K562 (cell line): Measurements from ENCODE around the gene TTL. TPM values are rescaled to one million over a fixed set of nuclear protein-coding genes. Genes with fewer than 3 reads are reported as not detected.

ENCODE experiments used
- ATAC-seq: fragments of 200-7000 bp; cut with Tn5 transposase; 3 replicates; pipeline ENCODE4 v1.9.1; 2020; ENCODE audit warnings: moderate library complexity
- BruUV-seq: library from RNA; stranded (reverse); fragments of 400-500 nt; replicated peaks from 2 replicates; lab custom pipeline; 2021; lab: Mats Ljungman, UMichigan
- CTCF ChIA-PET: fragments of 300-600 bp; formaldehyde crosslinking; extraction: SDS; loops from one replicate; lab custom pipeline; 2021; ENCODE audit warnings: low intra/inter-chr PET ratio; lab: Yijun Ruan, JAX
- POLR2A ChIA-PET: fragments of 300-600, 350-650 bp; sonication (Branson Sonifier 250); formaldehyde crosslinking; extraction: SDS; loops from one replicate; lab custom pipeline; 2021; ENCODE audit warnings: antibody characterized with exemption, inconsistent platforms; lab: Yijun Ruan, JAX
- DNase-seq, 4 experiments: peaks; one replicate each; pipeline versions ENCODE4 v3.0.0 to v3.0.0-alpha.2; 2011 to 2018; ENCODE audit warnings: low spot score in 3 of 4, mixed read lengths in 3 of 4; ENCODE audit errors: extremely low read depth in 1 of 4
- FAIRE-seq: peaks from 2 replicates; lab custom pipeline; 2011; peaks lifted over from hg19 to GRCh38; lab: Jason Lieb, UNC
- H2AFZ ChIP-seq: 2 replicates; pipeline ENCODE4 v1.6.0; 2011; ENCODE audit warnings: low read depth, low read length, control low read depth, inconsistent platforms
- H3K27ac ChIP-seq: fragments of 200-600 bp; 3 replicates; pipeline ENCODE4 v1.8.0; 2011; ENCODE audit warnings: low read depth, mild to moderate bottlenecking, control low read depth, inconsistent platforms, low read length, moderate library complexity, mixed read lengths; ENCODE audit errors: extremely low read depth
- H3K27me3 ChIP-seq, 2 experiments: fragments of 300-600 bp in 1 of 2; 2 replicates in 1 of 2; 3 replicates in 1 of 2; pipeline versions ENCODE4 v1.6.0 to v1.8.0; 2011; ENCODE audit warnings: inconsistent platforms in 2 of 2, low read length in 2 of 2, mild to moderate bottlenecking in 1 of 2, mixed read lengths in 1 of 2, moderate library complexity in 1 of 2; ENCODE audit not compliant: control insufficient read depth in 2 of 2, insufficient read depth in 2 of 2
- H3K36me3 ChIP-seq: fragments of 300-600 bp; 3 replicates; pipeline ENCODE4 v1.8.0; 2011; ENCODE audit warnings: mild to moderate bottlenecking, low read length, inconsistent platforms; ENCODE audit not compliant: control insufficient read depth, insufficient read depth
- H3K4me1 ChIP-seq, 2 experiments: fragments of 200-600 bp in 1 of 2; replicated peaks in 1 of 2; 2 replicates in 1 of 2; 3 replicates in 1 of 2; pipeline versions ENCODE4 v1.5.1 to v1.8.0; 2011; ENCODE audit warnings: inconsistent platforms in 2 of 2, low read length in 2 of 2, mild to moderate bottlenecking in 1 of 2, mixed read lengths in 1 of 2, moderate library complexity in 1 of 2; ENCODE audit not compliant: control insufficient read depth in 2 of 2, insufficient read depth in 2 of 2
- H3K4me2 ChIP-seq: 2 replicates; pipeline ENCODE4 v1.6.1; 2011; ENCODE audit warnings: low read length, control low read depth, inconsistent platforms, mixed read lengths; ENCODE audit not compliant: insufficient read depth
- H3K4me3 ChIP-seq: fragments of 200-600 bp; sonication (generic), shearing (Covaris generic); 2 replicates; pipeline ENCODE4 v1.5.1; 2016; ENCODE audit warnings: control low read depth, inconsistent platforms
- H3K79me2 ChIP-seq: fragments of 200-600 bp; 3 replicates; pipeline ENCODE4 v1.8.0; 2011; ENCODE audit warnings: low read length, inconsistent platforms; ENCODE audit not compliant: control insufficient read depth, insufficient read depth
- H3K9ac ChIP-seq, 2 experiments: 2 replicates each; pipeline versions ENCODE4 v1.6.0 to v1.6.1; 2011; ENCODE audit warnings: low read depth in 2 of 2, low read length in 2 of 2, control low read depth in 1 of 2, inconsistent platforms in 1 of 2, mild to moderate bottlenecking in 1 of 2, mixed read lengths in 1 of 2; ENCODE audit not compliant: insufficient read depth in 1 of 2
- H3K9me1 ChIP-seq: one replicate; pipeline ENCODE4 v1.6.0; 2011; ENCODE audit warnings: inconsistent platforms, mild to moderate bottlenecking, low read length, moderate library complexity; ENCODE audit not compliant: control insufficient read depth, insufficient read depth
- H3K9me3 ChIP-seq: replicated peaks from 2 replicates; pipeline ENCODE4 v1.5.1; 2011; ENCODE audit warnings: low read depth, low read length, inconsistent platforms; ENCODE audit not compliant: control insufficient read depth, insufficient read depth
- H4K20me1 ChIP-seq: replicated peaks from 2 replicates; pipeline ENCODE4 v1.6.1; 2011; ENCODE audit warnings: low read length, inconsistent platforms, mixed read lengths; ENCODE audit not compliant: control insufficient read depth, insufficient read depth
- ADNP ChIP-seq: fragments of 200-800 bp; sonication (Bioruptor generic); IDR thresholded peaks from 2 replicates; pipeline ENCODE4 v1.6.1; 2016; ENCODE audit warnings: missing genetic modification characterization, missing compliant biosample characterization
- ELK3 ChIP-seq: fragments of 450-650 bp; formaldehyde crosslinking; IDR thresholded peaks from 2 replicates; pipeline ENCODE4 v1.4.0; 2020; ENCODE audit warnings: mild to moderate bottlenecking
- MIER1 ChIP-seq: fragments of 450-650 bp; IDR thresholded peaks from 2 replicates; pipeline ENCODE4 v1.6.1; 2016; ENCODE audit warnings: antibody characterized with exemption, mild to moderate bottlenecking, low read depth
- SIRT6 ChIP-seq: IDR thresholded peaks from one replicate; pipeline ENCODE4 v1.6.1; 2012; ENCODE audit warnings: low read depth, mild to moderate bottlenecking, control low read depth, inconsistent platforms, low read length, moderate library complexity
- ZC3H4 ChIP-seq: sonication (generic); formaldehyde crosslinking; IDR thresholded peaks from 2 replicates; pipeline ENCODE4 v1.9.0; 2021; ENCODE audit warnings: missing genetic modification reagents, borderline replicate concordance
- WGBS: fragments of 100-300 bp; shearing (Covaris generic); methylation state at CpG from one replicate; pipeline ENCODE4 v1.1.6; 2016; ENCODE audit warnings: low coverage, mixed read lengths; ENCODE audit not compliant: insufficient coverage; ENCODE audit errors: missing lambda C conversion rate; 5-methylcytosine and 5-hydroxymethylcytosine counted together
- in situ Hi-C: fragments of 300-500 bp; cut with MboI; formaldehyde crosslinking; loops from 4 replicates; pipeline ENCODE4 v1.15.0; 2018; ENCODE audit warnings: inconsistent platforms, mixed read lengths
- intact Hi-C: fragments of 100-400 bp; cut with micrococcal nuclease; formaldehyde crosslinking; loops from 2 replicates; pipeline ENCODE4 v1.14.2; 2022
- polyA plus RNA-seq, 8 experiments: library from polyadenylated mRNA; depleted of rRNA in 4 of 8; stranded (reverse) in 5 of 8; unstranded in 3 of 8; fragments of >200 nt; fragmentation: Nextera tagmentation in 2 of 8; fragmentation: Illumina TruSeq in 1 of 8; extraction: Ambion mirVana in 2 of 8; extraction: Trizol in 1 of 8; gene quantifications; 2 replicates each; pipeline versions ENCODE4 v1.2.1 to v1.2.3, GENCODE V29; 2011 to 2014; ENCODE audit warnings: inconsistent platforms in 1 of 8, missing spikeins in 1 of 8
- total RNA-seq, 7 experiments: library from RNA; depleted of rRNA in 6 of 7; stranded (reverse); fragments of >200 nt in 6 of 7; fragmentation: Illumina TruSeq in 2 of 7; extraction: Trizol in 2 of 7; gene quantifications; 2 replicates each; pipeline versions ENCODE4 v1.2.1 to v1.2.3, GENCODE V29; 2011 to 2021; ENCODE audit warnings: low replicate concordance in 1 of 7

TTL gene
- total and polyA plus RNA-seq, 9 of the 15 experiments (the other 6 are each of a cell fraction or from before 2014, with no cell fraction given), result 9.4 to 54.4 (median 34.9) TPM

- CTCF ChIA-PET, result no interaction called here
- ATAC-seq (no peak), FAIRE-seq (no peak), DNase-seq (no peak)
- 89% methylated on average over 6 of the region's 6 CpGs for WGBS
- Histone ChIP-seq H4K20me1 (no peaks in the 10 kb centered on the region), H3K36me3 (peaks cover 51% of the 10 kb centered on the region), H2AFZ (no peak overlapping the region), H3K27me3 (no peaks in the 10 kb centered on the region), H3K79me2 (peaks cover 58% of the 10 kb centered on the region), H3K9me3 (no peaks in the 10 kb centered on the region), H3K9ac (no peak overlapping the region), H3K4me2 (no peak overlapping the region), H3K4me3 (no peak overlapping the region), H3K27ac (no peak overlapping the region), H3K9me1 (no peaks in the 10 kb centered on the region), H3K4me1 (peaks cover 5 to 26% of the 10 kb centered on the region in 2 experiments)
- POLR2A ChIA-PET, result interaction anchor here (0.8 kb wide), 2 partner anchors 94 to 280 kb away, joined by 3 to 4 read pairs; no protein-coding TSS in a partner anchor
- BruUV-seq, result no TSS peak
- in situ Hi-C loops (loop anchor here (25.0 kb wide), 1 partner anchor 226 kb away; the partner anchor contains the start of gene ZC3H8), intact Hi-C loops (loop anchor here (10.0 kb wide), 2 partner anchors 237 to 603 kb away; partner anchors contain the start of genes ANAPC1 and NT5DC4)
- no peak for TF ChIP-seq ZC3H4
Measured at GRCh38 chr2:112488201-112488600, 6.2 kb downstream of the TTL start.

- TF ChIP-seq MIER1, result no peak
- no peak for TF ChIP-seq SIRT6
- TF ChIP-seq ELK3 (CRISPR knock-in tag), result no peak
- TF ChIP-seq ADNP (tag), result no peak
- no peak overlapping the region for H2AFZ ChIP-seq
- peaks cover 26% of the 10 kb centered on the region for H3K79me2 ChIP-seq
- H3K36me3 ChIP-seq, result peaks cover 53% of the 10 kb centered on the region
- intact Hi-C loops (no loop called here), in situ Hi-C loops (loop anchor here (25.0 kb wide), 1 partner anchor 230 kb away; the partner anchor contains the start of gene ZC3H8)
- H3K4me3 ChIP-seq, result no peak overlapping the region
- BruUV-seq, result no TSS peak
- H3K4me2 ChIP-seq, result no peak overlapping the region
- CTCF ChIA-PET, result no interaction called here
- 94% methylated on average over 5 of the region's 5 CpGs for WGBS
- ATAC-seq (no peak), FAIRE-seq (no peak), DNase-seq (no peak)
- no peak overlapping the region for H3K9ac ChIP-seq
- peaks cover 6 to 22% of the 10 kb centered on the region in 2 experiments; a peak in 4 of 5 replicates for H3K4me1 ChIP-seq
- H3K9me3 ChIP-seq, result no peaks in the 10 kb centered on the region
- H3K27ac ChIP-seq, result no peak overlapping the region
- POLR2A ChIA-PET, result no interaction called here
- no peaks in the 10 kb centered on the region for H3K9me1 ChIP-seq
- H3K27me3 ChIP-seq, result no peaks in the 10 kb centered on the region
- no peaks in the 10 kb centered on the region for H4K20me1 ChIP-seq
Measured at GRCh38 chr2:112491946-112492345, 10.0 kb downstream of the TTL start.
